GM21360 (cell line): ENCODE data around the gene LZTFL1.

Experiments used
- ATAC-seq: cut with Tn5 transposase; IDR thresholded peaks from one replicate; pipeline ENCODE4 v1.9.1; 2021; ENCODE audit warnings: mild to moderate bottlenecking, moderate library complexity; ENCODE audit not compliant: unreplicated experiment

The LZTFL1 gene

GRCh38 chr3:45841757-45842491, at the start of gene LZTFL1:
Gene LZTFL1, minus strand, starts transcription at chr3:45842119. Its CDS starts 128 bp downstream, at chr3:45841991.
- ATAC-seq: peak; percentile 81

GRCh38 chr3:45890405-45890804, 48.5 kb upstream of the LZTFL1 start:
- ATAC-seq: no peak

- no peak for ATAC-seq
These were observed 47.4 kb upstream of the LZTFL1 start for GRCh38 chr3:45889337-45889736.

GRCh38 chr3:45887759-45888511, 46.0 kb upstream of the LZTFL1 start:
- no peak for ATAC-seq

GRCh38 chr3:45887285-45887684, 45.4 kb upstream of the LZTFL1 start:
- ATAC-seq: no peak

GRCh38 chr3:45885979-45886705, 44.2 kb upstream of the LZTFL1 start, which contains the start of gene CCR9:
Gene CCR9, plus strand, starts transcription at chr3:45886543. Its CDS starts 8,391 bp downstream, at chr3:45894934.
- ATAC-seq: no peak

GRCh38 chr3:45884368-45885201, 42.7 kb upstream of the LZTFL1 start:
- ATAC-seq: no peak

- no peak for ATAC-seq
These were observed 39.4 kb upstream of the LZTFL1 start for GRCh38 chr3:45881078-45882022.

- ATAC-seq: no peak
These were observed 38.8 kb upstream of the LZTFL1 start for GRCh38 chr3:45880725-45881077.

- no peak for ATAC-seq
These were observed 36.2 kb upstream of the LZTFL1 start for GRCh38 chr3:45878124-45878523.

- no peak for ATAC-seq
These were observed 32.9 kb upstream of the LZTFL1 start for GRCh38 chr3:45874677-45875346.

GRCh38 chr3:45873638-45874037, 31.7 kb upstream of the LZTFL1 start:
- ATAC-seq: no peak

- ATAC-seq: no peak
These were observed 31.1 kb upstream of the LZTFL1 start for GRCh38 chr3:45873036-45873435.

GRCh38 chr3:45872569-45872968, 30.6 kb upstream of the LZTFL1 start:
- no peak for ATAC-seq

- no peak for ATAC-seq
These were observed 29.9 kb upstream of the LZTFL1 start for GRCh38 chr3:45871780-45872179.

GRCh38 chr3:45870099-45870498, 28.2 kb upstream of the LZTFL1 start:
- ATAC-seq: no peak

GRCh38 chr3:45869638-45870037, 27.7 kb upstream of the LZTFL1 start:
- no peak for ATAC-seq

- no peak for ATAC-seq
These were observed 26.7 kb upstream of the LZTFL1 start for GRCh38 chr3:45868650-45869049.

GRCh38 chr3:45868213-45868612, 26.3 kb upstream of the LZTFL1 start:
- no peak for ATAC-seq
